Fibroblast of lung (primary cell): ENCODE results near the gene RFC4.

Source experiments
- EZH2 ChIP-seq: IDR thresholded peaks from 2 replicates; pipeline ENCODE4 v1.5.1; 2012; ENCODE audit warnings: low read length, control low read depth, mild to moderate bottlenecking; ENCODE audit errors: missing control alignments
- TF ChIP-seq, protein P1 (sequence below), 2 donors: IDR thresholded peaks in 1 of 2; conservative IDR thresholded peaks in 1 of 2; 1 replicate in 1 of 2; 2 replicates in 1 of 2; pipeline ENCODE4 v1.5.1; 2011 to 2012; ENCODE audit warnings: low read length in 2 of 2, control low read depth in 1 of 2, inconsistent platforms in 1 of 2, low read depth in 1 of 2, mild to moderate bottlenecking in 1 of 2

DNA sequence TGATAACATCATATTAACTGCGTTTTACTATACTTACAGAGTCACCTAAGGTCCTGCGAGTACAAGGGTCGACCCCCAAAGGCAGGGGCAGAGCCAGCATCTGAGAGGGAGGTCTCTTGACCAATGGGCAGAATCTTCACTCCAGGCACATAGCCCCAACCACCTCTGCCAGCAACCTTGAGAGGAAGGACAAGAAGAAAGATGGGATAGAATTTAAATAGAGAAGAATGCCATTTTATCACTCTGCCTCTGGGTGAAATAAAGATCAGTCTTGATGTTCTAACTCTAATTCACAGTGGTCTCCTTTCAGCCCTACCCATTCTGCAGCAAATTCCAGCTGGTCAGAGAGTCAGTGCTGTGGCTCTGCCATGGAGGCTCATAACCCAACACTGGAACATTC is 62.6 kb downstream of the RFC4 start:
- TF ChIP-seq, protein P1, sequence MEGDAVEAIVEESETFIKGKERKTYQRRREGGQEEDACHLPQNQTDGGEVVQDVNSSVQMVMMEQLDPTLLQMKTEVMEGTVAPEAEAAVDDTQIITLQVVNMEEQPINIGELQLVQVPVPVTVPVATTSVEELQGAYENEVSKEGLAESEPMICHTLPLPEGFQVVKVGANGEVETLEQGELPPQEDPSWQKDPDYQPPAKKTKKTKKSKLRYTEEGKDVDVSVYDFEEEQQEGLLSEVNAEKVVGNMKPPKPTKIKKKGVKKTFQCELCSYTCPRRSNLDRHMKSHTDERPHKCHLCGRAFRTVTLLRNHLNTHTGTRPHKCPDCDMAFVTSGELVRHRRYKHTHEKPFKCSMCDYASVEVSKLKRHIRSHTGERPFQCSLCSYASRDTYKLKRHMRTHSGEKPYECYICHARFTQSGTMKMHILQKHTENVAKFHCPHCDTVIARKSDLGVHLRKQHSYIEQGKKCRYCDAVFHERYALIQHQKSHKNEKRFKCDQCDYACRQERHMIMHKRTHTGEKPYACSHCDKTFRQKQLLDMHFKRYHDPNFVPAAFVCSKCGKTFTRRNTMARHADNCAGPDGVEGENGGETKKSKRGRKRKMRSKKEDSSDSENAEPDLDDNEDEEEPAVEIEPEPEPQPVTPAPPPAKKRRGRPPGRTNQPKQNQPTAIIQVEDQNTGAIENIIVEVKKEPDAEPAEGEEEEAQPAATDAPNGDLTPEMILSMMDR (conservative IDR thresholded peaks at IDR 0.05 in 1 of 2, IDR thresholded peaks at IDR 0.05 in 1 of 2; ENCODE audit: low read depth in 1 of 2, low read length in 2 of 2) = no peak
- TF ChIP-seq EZH2 = no peak
